GM19328 (cell line): ENCODE data around the gene POLN.

Experiments
- ATAC-seq: cut with Tn5 transposase; IDR thresholded peaks from one replicate; pipeline ENCODE4 v1.9.1; 2021; ENCODE audit warnings: mild to moderate bottlenecking, moderate library complexity; ENCODE audit not compliant: unreplicated experiment

POLN gene

DNA sequence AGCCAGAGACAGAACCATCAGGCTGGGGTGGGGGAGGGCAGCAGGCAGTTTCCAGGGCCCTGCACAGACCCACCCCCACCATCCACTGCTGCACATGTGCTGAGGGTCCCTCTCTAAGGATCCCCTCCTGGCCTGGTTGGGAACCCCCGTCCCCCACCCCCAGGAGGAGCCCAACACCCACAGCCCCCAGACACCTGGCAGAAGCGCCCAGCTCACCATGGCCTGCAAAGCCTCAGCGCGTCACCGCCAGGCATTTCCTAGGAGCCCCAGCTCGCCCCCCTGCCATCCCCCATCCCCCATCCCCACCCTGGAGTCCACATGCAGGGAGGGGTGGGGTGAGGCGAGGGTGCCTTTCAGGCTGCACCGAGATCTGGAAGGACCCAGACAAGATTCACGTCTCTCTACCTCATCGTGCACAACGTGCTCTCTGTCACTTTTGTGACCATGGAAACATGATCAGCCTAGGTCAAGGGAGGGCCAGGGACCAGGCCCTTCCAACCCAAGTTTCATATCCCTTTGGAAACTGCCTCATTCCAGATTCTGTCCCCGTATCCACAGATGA, 10.7 kb upstream of the POLN start:
- no peak for ATAC-seq

DNA sequence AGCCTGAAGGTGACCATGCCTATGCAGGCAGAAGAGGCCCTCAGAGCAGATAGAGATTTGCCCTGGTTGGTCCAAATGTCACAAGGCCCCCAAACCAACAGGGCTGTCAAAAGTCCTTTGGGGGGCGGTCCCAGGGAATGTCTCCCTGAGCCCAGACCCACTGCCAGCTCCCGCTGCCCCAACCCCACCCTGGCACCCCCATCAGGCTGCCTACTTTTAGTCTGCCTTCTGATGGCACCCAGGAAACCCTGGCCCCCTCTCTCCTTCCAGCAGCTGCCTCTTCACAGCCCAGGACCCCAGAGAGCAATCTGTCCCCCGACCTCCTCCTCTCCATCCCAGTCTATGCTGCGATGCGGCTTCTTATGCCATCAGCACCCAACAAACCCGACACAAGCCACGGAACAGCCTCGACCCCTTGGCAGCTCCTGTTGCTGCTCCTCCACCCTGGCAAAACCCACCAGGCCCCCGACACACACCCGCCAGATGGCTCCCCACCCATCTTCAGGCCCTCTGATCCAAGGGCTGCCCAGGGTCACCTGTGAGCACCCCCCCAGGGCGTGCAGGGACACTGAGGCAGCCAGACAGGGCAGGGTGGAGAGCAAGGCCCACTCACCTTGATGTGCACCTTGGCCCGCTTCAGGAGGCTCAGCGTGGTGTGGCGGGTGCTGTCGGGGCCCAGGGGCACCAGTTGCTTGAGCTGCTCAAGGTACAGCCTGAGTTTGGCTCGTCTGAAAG, 10.0 kb upstream of the POLN start:
- no peak for ATAC-seq

DNA sequence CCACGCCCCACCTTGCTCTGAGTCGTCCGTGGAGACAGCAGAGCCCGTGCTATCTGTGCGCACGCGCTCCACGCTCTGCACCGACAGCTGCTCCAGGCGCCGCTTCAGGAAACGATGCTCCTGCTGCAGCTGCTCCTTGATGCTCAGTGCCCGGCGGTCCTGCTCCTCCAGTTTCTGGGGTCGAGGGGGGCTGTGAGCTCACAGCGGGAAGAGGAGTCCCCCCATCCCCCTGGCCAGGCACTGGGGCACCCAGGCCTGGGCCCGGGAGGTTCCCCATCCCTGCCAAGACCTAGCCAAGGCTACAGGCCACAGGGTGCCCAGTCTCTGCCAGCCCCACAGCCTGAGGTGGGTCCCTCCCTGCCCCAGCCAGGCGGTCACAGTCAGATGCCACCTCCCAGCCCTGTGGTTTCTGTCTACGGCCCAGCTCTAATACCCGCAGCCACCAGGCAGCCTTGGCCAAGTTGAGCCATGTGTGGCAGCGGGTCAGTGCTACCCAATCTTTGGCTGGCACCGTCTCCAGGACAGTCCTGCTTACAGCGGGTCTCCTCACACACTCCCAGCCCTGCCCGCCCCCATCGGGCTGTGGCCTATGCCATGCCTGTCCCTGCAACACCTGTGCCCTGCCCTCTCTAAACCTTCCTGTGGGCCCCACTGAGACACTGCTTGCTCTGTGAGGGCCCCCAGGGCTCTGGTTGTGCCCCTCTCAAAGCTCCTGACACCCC, 9.3 kb upstream of the POLN start:
- ATAC-seq: no peak

DNA sequence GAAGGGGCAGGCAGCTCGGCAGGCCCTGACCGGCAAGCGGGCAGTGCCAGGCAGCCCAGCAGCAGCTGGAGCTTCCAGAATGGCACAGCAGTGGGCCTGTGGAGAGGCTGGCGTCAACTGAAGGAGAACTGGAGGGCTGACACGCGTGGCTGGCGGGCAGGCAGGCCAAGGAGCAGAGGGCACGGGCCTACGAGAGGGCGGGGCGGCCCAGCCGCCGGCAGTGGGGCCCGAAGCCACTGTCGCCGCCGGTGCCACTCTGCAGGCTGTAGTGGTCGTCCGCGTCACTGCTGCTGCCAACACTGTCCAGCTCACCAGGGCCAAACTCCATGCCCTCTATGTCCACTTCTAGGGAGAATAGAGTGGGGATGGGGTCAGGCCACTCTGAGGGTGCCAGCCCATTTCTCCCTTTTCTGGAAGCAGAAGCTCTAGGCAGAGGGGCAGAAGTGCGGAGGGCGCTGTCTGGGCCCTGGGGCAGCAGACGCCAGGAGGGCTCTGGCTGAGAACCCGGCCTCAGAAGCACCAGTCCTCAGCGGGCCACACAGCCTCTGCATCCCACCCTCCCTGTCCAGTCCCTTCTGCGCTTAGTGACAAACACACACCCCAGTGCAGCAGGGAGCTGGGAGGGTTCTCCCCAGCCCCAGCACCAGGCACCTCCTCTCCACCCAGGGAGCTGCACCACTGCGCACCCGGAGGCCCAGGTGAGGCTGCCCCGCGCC, 8.6 kb upstream of the POLN start:
- no peak for ATAC-seq

DNA sequence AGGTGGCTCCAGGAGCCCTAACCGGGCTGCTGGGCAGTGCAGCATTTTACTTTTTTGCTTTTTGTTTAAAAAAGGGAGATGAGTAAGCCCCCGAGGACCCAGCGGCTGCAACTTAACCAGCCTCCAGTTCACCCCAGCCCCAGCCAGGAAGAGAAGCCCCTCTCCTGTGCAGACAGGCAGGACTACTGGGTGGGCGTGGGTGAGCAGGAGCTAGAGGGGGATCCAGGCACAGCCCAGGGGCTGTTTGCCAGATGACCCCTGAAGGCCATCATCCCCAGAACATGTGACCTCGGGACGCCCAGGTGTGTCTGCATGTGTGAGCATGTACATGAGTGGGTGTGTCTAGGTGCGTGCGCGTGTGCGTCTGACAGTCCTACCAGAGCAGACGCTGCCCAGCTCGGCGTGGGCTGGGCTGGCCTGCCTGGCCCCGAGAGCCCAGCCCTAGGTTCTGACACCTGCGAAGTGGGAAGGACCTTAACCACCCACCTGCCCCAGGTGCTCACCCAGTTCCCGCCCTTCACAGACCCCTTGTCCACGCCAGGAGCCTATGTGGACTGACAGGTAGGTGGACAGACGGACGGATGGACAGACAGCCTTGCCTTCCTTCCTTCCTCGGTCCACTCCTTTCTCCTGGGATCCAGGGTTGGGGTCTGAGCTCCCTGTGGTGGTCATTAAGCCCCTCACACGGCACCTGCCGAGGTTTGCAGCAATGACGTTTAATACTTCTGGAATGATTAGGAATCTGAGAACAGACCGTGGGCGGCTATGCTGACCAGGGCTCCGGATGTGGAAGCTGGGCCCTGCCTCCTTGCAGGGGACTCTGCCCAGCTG, 7.8 kb upstream of the POLN start:
- ATAC-seq: no peak

DNA sequence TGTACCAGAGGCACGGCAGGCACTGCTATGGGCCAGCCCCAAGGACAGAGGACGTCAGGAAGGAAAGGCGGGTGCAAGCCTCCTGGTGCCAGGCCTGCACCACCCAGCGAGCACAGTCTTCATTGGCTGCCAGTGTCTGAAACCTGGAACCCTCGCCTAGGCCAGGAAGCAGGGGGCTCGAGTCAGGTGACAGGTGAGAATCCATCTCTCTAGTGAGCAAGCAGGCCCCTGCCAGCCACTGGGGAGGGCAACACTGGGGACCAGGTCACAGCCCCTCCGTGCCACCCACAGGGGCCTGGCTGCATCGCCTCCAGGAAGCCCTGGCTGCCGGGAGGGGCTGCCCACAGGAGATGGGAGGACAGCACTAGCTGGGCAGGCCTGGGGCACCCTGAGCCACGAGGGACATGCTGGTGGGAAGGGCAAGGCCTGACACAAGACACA, 6.9 kb upstream of the POLN start:
- no peak for ATAC-seq

DNA sequence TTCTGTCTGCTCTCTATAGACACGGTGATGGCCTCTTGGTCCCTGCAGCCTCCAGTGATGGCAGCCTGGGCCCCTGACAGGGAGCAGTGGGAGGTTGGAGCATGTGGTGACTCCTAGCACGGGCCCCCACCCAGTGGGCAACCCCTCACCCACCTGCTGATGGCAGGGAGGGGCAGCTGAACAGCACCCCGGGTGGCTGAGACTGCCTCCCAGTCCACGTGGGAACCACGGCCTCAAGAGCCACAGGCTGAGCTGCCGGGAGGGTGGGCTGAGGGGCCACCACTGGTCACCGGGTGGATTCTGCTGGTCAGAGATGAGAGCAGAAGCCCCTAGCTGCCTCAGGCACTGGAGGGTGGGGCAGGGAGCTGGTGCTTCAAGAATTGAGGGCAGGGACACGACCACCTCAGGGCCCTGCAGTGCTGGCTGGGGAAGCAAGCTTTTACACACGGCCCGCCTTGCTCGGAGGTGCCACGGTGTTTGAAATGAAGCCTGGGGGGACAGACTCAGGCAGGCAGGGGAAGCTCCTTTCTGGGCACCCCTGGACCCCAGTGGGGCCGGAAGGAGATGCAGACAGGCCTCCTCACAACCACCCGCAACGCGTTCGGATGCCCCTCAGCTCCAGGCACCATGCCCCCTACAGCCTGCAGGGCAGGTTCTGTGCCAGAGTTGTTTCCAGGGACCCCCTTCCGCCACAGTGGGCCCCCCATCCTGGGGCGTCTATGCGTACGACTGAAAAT, 6.3 kb upstream of the POLN start:
- ATAC-seq: no peak

DNA sequence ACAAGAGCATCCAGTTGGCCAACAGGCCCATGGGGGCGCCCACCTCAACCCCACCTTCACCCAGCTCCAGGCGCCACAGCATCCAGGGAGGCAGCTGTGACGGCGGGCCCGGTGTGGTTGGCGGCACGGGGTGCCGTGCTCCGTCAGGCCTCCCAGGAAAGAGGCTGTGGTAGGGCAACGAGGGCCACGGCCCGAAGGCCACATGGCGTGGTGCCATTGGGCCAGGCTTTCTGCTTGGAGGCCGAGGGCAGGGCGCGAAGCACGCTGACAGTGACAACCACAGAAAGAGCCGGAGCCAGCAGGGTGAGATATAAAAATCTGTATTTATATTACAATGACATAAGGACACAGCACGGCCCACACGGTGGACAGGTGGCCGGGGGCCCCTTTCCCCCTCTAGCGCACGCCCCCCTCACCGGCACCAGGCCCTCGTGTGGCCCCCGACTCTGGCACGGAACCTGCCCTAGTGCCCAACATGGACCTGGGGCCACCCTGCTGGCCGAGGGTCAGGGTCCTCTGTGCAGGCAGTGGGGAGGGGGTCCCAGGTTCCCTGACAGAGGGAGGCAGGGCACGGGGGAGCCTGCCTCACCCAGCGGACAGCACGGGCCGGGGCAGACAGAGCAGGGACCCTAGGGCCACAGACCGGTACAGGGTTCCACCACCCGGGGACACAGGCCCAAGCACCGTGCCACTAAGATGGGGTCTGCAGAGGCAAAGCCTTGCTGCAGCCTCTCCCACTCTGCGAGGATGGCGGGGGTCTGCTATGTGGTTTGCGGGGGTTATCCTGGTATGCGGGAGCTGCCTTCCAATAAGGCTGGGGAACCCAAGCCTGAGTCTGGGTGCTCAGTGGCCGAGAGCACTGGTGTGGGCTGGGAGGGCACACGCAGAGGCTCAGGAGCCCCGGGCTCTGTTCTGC, 5.5 kb upstream of the POLN start:
- ATAC-seq: no peak

DNA sequence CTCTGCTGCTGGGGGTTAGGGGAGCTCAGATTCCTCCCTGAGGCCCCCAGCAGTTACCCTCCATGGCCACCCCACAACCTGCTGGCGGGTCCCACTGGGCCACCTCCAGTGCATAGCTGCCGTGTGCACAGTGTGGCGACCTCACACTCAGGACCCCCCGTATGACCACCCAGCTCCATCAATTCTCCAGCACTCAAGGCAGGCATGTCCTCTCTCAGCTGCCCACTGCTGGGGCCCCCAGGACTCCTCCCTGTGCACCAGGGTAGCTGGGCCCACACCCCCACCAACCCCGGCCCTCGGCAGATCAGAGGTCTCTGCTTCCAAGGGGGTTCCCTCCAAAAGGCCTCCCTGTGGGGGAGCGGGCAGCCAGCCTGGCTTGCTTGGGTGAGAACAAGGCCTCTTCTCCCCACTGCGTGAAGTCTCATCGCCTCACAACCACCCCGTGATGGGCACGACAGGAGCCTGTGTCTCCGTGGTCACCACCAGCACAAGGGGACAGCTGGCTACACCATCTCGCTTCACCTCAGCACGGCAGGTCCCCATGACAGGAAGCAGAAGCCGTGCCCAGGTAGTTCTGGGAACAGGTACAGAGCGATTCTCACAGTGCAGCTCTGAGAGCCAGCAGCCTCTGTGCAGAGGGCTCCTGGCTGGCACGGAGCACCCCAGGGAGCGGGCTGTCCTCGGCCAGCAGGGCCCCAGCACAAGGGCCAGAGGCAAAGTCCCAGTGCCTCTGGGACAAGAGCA, 4.6 kb upstream of the POLN start:
- ATAC-seq: no peak

DNA sequence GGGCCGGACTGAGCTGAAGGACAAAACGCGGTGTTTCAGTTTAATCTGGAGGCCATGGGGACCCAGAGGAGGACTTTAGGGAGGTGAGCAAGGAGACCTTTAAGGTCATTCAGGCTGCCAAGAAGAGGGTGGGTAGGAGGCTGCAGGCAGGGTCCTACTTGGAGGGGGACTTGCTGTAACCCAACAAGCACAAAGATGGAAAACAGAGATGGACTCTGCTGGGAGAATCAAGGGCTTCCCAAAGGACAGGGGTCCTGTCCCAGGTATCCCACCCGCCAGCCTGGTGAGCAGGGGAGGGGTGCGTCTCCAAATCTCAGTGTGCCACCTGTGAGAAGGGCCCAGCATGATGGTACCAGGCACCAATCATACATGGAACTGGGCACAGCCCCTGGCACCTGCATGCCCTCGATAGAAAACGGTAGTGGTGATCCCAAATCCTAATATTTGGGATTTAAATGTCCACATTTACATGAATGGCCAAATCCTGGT, 3.9 kb upstream of the POLN start:
- ATAC-seq: no peak

DNA sequence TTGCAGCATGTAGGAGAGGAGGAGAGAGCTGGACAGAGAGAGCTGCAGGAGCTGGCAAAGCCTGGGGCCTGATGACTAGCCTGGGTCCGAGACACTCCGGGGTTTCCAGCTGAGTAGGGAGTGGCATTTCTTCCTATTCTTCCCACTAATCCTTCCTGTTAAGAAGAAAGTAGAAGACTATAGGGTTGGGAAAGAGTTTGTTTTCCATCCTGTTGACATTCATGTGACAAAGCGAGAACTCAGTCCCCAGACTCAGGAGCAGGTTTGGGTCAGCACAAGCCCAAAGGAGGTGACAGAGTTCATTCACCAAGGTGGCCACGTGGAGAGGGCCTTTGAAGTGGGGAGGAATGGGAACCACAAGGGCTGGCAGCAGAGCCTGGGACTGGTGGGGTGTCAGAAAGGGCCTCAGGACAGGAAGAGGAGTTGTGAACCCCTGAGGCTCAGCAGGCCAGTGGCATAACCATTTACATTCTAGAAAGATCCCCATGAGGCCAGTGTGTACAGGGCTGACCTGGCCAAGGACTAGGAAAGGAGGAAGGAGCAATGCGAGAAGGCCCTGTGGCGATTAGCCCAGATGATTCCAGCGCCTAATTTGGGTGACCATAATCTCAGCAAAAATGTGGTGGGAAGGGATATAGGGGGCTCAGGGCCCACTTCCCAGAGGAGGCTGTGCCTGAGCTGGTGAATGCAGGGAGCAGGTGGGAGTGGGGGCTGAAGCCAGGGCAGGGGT, 3.3 kb upstream of the POLN start:
- ATAC-seq: no peak

DNA sequence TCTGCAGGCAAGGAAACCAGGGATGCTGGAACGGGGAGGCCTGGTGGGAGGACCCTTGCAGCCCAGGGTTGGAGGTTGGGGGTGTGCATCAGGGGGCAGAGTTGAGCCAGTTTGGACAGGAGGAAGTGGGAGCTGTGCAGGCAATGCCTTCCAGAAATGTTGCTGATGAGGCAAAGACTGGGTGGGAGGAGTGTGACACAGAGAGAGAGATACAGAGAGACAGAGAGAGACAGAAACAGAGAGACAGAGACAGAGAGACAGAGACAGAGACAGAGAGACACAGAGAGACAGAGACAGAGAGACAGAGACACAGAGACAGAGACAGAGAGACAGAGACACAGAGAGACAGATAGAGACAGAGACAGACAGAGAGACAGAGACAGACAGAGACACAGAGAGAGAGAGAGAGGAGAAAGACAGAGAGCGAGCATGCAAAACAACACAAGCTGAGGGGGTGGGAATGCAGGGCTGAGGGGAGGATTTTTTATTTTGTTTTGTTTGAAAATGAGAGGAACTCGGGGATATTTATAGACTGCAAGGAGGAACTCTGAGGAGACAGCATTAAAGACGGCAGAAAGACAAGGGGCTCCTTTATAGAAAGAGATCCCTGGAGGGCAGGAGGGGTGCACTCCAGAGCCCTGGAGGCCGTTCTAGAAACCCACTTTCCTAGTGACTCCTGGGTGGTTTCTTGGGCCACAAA, 1.9 kb upstream of the POLN start:
- ATAC-seq: no peak

DNA sequence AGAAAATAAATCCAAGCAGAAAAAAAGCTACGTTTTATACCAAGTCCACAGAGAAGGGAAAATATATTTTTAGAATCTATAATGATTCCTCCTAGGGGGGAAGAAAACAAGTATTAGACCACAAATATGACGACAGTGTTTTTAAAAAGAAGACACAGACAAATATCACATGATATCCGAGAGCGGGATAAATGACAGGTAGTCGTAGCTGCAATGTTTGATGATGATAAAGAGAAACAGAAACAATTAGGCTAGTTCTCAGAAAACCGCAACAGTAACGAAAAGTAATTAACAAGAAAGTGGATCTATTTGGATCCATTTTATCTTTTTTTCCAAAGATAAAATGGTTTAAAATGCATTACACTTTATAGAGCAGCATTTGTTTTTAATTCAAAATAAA, 918 bp downstream of the POLN start:
- ATAC-seq: no peak

DNA sequence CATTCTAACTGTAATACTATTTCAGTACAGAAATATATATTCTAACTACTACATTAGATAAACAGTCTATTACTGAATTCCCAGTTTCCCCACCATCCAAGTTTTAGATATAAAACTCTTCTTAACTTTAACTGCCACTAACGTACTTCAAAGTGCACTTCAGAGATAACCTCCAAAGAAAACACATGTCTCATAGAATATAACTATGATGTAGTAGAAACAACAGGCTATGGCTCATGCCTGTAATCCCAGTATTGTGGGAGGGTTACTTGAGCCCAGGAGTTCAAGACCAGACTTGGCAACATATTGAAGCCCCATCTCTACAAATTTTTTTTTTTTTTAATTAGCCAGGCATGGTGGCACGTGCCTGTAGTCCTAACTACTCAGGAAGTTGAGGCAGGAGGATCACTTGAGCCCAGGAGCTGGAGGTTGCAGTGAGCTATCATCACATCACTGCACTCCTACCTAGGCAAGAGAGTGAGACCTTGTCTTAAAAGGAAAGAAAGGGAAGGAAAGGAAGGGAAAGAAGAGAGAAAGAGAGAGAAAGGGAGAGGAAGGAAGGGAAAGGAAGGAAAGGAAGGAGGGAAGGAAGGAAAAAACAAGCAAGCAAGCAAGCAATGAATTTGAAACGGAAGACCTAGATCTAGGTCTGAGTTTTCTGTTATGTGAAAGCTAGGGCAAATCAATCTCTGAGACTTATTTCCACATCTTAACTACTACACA, 4.8 kb downstream of the POLN start:
- no peak for ATAC-seq

DNA sequence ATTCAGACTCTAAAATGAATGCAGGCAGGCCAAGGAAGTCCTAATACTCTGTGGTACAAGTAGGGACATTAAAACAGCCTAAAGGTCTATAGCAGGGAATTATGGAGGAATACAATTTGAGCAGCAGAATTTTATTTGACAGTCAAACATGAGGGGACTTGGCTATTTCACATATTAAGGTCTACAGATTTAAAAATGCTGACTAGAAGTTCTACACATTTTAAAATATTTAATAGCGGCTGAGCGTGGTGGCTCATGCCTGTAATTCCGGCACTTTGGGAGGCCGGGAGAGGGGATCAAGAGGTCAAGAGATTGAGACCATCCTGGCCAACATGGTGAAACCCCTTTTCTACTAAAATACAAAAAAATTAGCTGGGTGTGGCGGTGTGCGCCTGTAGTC, 10.8 kb downstream of the POLN start:
- no peak for ATAC-seq

DNA sequence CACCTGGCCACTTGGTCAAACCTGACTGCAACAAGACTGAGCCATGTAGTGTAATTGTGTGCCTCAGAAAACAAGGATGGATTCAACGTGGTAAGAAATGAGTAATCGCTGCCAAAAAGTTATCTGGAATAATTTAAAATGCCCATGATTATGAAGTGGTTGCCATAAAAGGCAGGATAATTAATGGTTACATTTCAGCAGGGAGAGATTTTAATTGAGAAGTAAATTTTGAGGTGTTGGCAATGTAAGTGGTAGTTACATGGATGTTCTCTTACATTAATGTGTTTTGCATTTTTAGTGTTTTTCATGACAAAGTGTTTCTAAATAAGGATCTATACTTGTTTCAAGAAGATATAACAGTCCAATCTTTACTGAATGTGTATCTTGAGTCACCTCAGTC, 15.7 kb downstream of the POLN start:
- ATAC-seq: no peak
